ENCODE measurements around the gene RRP7A.
"Not testable (repeated sequence)": the region's sequence is repeated elsewhere in the genome, so short reads cannot be mapped to it uniquely, and the experiment has no call there.

RRP7A gene

DNA sequence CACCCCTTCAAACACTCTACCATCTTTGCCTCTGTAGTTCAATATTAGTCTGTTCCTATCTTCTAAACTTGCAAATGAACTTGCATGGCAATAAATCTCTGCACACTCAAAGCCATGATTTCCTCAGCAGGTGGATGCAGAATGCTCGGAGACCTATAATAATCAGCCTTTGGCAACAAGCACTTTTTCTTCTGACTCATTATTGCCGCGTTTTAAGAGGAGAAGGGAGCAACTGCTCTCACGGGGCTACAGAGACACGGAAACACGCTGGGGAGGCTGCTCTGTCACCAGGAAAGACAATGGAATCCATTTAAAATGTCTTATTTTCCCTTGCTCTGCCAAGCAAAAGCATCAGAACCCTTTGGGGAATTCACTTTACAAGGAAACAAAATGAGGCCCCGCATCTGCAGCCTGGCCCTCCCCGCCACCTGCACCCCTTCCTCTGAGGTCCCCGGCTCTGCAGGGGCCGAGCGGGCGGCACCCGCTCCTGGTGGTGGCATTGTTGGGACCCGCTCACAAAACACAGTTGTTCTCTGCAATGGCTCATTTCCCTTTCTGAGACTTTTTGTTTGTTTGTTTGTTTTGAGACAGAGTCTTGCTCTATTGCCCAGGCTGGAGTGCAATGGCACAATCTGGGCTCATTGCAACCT is 15.6 kb upstream of the RRP7A start:
- not testable (repeated sequence) for DNase-seq (ENCODE audit: low read depth)

DNA sequence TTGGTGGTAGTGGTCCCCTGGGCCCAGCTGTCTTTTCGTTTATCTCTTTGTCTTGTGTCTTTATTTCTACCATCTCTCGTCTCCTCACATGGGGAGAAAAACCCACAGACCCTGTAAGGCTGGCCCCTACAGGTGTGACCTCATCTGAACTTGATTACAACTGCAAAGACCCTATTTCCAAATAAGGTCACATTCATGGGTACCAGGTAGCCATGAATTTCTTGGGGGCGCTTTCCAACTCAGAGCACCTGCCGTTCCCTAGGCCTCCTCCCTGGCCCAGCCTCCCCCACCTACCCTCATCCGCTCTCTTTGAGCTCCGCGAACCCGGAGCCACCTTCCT is 14.0 kb upstream of the RRP7A start:
- no peak for DNase-seq (ENCODE audit: low read depth)

DNA sequence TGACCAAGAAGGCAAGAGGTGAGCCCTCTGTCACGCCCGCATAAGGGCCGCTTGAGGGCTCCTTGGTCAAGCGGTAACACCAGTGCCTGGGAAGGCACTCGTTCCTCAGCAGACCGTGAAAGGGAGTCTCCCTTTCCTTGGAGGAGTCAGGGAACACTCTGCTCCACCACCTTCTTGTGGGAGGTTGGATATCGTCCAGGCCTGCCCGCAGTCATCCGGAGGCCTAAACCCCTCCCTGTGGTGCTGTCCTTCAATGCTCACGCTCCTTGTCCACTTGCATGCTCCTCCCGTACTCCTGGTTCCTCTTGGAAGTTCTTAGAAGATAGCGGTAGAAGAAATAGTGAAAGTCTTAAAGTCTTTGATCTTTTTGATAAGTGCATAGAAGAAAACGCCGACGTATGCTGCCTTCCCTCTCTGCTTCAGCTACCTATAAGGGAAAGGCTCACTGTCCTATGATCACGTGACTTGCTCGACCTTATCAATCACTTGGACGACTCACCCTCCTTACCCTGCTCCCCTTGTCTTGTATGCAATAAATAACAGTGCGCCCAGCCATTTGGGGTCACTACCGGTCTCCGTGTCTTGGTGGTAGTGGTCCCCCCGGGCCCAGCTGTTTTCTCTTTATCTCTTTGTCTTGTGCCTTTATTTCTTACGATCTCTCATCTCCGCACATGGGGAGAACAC is 11.9 kb upstream of the RRP7A start:
- DNase-seq (ENCODE audit: low read depth), result peak; percentile 87

DNA sequence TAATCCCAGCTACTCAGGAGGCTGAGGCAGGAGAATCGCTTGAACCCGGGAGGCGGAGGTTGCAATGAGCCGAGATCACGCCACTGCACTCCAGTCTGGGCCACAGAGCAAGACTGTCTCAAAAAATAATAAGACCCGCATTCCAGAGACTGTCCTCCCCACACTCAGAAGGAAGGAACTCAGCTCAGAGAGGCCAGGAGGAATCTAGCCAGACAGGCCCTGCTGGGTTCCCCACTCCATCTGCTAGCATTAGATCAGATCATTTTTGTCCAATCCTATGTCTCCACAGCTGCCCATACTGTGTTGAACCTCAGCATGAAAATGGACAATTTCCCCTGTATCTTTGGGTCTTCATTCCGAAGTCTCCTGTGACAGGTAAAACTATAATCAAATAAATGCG is 9.8 kb upstream of the RRP7A start:
- DNase-seq (ENCODE audit: low read depth), result not testable (repeated sequence)

DNA sequence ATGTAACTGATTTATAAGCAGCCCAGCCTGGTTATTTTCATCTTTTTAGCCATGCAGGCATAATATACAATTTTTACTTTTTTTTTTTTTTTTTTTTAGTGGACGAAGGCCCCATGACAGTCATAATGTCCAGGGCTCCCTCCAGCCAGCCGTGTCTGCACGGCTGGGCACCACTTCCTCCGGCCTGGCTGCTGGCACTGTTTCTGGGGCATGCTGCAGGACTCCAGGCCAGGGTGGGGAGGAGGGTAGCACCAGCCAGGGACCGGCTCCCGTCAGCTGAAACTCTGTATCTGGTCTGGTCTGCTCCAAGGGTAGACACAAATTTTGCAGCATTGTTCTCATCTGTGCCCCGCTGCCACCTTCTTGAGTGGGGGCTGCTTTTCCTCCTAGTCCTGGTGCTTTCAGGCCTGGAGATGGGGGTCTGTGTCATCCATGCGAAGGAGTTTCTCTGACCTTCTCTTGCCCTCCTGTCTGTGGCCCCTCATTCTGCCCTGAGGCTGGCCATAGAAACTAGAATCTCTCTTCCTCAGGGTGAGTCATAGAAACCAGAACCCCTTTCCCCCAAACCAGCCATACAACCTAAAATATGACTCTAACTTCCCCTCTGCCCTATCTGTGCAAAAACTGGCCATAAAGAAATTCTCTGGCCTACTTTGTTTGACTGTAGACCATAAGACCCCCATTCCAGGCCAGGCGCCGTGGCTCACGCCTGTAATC is 9.2 kb upstream of the RRP7A start:
- DNase-seq (ENCODE audit: low read depth), result no peak

DNA sequence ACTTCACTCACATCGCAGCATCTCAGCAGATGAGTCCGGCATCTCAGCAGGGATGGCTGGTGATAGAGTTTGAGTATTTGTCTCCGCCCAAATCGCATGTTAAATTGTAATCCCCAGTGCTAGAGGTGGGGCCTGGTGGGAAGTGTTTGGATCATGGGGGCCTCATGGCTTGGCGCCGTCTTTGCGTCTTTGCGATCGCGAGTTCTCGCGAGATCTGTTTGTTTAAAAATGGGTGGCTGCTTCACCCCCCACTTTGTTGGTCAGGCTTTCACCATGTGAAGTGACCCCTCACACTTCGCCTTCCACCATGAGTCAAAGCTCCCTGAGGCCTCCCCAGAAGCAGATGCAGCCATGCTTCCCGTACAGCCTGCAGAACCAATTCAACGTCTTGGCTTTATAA is 3.0 kb upstream of the RRP7A start:
- DNase-seq (ENCODE audit: low read depth), result no peak

DNA sequence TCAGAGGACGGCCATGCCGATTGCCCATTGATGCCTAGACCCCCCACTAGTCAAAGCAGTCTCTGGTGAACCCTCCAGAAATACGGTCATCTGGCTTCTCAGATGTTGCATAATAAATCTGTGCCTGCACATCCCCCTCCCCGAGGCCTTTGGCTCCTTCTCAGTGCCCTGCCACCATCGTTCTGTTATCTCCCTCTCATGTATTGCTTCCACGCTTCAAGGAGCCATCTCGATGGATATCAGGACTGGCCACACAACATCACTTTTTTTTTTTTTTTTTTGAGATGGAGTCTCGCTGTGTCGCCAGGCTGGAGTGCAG is 1.6 kb upstream of the RRP7A start:
- no peak for DNase-seq (ENCODE audit: low read depth)

DNA sequence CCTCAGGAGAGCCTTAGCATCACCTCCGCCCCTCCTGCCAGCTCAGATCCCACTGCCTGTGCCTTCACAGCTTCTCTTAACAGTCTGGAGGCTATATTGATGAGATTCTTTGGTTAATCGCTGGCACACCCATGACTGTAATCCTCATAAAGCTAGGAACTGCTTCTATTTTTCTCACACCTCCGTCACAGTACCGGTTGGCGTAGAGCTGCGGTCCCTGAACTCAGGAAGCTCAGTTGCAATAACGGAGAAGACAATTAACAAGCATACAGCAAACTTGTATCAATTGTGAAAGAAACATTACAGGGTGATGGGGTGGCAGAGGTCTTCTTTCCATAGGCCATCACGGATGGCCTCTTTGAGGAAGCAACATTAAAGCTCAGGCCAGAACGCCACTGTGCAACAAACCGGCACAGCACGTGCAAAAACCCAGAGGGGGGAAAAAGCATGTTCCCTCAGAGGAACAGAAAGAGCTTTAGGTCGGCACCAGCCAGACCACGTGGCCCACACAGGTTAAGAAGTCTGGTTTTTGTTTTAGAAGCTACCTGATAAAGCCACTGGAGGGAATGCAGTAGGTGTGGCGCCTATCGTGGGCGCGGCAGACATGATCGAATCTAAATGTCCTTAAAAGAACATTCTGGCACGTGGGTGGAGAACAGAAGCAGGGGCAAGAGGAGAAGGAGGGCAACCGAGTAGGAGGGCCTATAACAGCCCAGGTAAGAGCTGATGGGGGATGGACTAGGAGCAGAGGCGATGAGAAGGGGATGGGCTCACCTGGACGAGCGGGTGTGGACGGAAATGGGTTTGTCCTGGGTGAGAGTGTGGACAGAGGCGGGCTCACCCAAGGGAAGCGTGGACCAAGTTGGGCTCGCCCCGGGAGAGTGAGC is 715 bp downstream of the RRP7A start:
- not testable (repeated sequence) for DNase-seq (ENCODE audit: low read depth)

DNA sequence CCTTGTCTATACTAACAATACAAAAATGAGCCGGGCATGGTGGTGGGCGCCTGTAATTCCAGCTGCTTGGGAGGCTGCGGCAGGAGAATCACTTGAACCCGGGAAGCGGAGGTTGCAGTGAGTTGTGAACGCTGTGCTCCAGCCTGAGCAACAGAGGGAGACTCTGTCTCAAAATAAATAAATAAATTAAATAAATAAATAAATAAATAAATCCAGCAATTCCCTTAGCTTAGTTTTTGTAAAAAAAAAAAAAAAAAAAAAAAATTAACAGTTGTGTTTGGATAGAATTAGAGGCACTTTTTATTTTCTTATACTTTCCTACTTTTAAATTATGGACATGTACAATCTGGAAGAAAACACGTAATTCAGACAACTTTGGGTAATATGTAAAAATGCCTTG is 2.5 kb downstream of the RRP7A start:
- not testable (repeated sequence) for DNase-seq (ENCODE audit: low read depth)

DNA sequence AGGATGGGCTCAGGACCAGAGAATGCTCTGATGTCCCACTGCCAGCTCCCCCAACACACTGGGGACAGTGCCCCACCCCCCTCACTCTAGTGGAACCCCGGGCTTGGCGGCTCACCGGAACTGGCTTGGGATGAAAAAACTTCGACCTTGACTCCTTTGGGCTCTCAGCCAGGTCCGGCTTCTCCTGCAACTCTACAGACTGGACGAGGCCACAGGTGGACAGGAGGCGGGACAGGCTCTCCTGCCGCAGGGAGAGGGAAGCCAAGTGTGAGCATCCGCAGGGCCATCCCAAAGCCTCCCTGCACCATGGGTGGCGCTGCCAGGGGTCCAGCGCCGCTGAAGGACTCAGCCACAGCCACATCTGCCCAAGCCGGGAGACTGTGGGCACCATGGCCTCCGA is 3.7 kb downstream of the RRP7A start:
- no peak for DNase-seq (ENCODE audit: low read depth)

DNA sequence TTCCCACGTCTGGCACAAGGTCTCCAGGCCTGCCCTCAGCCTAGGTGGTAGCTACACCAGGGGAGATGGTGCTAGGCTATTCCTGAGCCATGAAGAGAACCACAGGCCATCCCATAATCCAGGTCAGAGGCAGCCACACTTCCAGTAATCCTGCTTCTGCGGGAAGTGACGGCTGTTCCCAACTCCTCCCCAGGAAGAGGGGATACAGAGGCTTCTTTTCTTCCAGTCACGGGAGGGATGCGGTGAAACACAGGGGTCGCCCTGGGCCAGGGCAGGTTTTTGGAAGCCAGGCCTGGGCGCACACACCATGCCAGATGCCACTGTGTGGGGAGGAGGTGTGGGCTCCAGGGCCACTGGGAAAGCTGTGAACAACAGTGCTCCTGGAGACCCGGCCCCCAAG is 4.3 kb downstream of the RRP7A start:
- DNase-seq (ENCODE audit: low read depth), result not testable (repeated sequence)

DNA sequence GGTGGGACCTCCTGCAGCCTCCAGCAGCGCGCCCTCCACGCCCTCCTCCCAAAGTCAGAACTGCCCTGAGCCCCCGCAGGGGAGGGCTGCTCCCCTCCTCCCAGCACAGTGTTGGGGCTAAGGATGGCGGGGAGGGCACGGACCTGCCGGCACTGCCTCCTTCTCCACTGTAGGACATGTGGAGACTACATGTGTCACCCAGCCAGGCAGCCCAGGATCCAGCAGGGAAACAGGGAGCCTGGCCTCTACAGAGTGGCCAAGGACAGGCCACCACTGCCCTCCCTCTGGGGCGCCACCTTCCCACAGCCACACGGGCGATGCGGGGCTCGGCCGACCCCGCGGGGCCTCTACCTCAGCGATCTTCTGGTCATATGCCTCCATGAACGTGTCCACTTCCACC is 5.3 kb downstream of the RRP7A start:
- DNase-seq (ENCODE audit: low read depth), result not testable (repeated sequence)

DNA sequence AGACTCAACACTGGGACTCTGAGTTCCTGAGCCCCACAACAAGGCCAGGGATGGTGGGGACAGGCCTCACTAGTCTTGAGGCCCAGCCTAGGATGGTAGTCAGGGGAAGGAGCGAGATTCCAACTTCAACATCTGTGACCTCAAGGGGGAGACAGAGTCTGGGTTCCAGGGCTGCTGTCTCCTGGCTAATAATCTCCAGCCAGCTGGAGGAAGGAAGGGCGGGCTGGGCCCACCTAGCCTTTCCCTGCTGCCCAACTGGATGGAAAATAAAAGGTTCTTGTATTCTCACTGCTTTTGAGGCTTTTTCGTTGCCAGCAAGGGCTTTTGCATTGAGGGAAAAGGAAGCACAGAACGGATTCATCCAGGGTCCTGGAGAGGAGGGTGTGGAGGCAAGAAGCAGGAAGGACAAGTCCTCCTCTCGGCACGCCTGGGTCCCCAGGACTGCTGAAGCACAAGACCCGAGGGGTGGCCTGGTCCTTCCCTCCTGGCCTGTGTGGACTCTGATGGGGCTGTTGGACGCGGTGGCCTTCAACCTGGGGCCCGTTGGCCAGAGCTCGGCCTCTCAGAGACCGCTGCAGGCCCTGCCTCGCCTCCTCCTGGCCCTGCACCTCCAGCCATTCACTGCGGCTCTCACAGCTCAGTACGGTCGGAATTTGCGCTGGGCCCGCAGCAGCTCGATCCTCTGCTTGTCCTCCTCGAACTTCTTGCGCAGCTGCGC is 7.2 kb downstream of the RRP7A start:
- peak; percentile 45 for DNase-seq (ENCODE audit: low read depth)

DNA sequence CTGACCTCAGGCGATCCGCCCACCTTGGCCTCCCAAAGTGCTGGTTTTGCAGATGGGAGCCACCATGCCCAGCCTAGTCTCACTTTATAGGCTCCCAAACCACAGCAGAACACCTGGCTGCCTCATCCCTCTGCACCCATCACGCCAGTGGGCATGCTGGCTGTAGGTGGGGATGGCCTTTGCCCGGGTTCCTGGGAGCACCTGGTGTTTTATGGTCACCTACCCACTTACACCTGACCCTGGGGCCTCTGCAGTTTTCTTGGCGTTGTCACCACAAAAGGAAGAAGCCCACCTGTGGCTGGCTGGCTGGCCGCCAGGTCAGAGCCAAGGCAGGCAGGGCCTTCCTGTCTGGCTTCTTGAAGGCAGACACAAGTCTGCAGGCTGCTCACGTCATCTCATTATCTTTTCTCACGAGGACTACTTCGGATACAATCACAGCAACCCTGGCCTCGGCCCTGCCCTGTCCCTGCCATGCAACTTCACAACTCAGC is 8.2 kb downstream of the RRP7A start:
- no peak for DNase-seq (ENCODE audit: low read depth)

DNA sequence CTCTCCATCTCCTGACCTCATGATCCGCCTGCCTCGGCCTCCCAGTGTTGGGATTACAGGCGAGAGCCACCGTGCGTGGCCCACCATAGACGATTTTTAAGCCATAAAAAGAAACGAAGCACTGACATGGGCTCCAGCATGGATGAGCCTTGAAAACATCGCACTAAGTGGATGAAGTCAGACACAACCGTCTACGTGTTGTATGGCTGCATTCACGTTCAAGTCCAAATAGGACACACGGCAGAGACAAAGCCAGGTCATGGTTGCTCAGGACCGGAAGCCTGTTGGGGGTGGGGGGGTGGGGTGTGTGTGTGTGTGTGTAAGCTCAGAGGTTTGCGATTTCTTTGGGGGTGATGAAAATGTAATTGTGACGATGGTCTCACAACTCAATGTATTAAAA is 10.0 kb downstream of the RRP7A start:
- no peak for DNase-seq (ENCODE audit: low read depth)

DNA sequence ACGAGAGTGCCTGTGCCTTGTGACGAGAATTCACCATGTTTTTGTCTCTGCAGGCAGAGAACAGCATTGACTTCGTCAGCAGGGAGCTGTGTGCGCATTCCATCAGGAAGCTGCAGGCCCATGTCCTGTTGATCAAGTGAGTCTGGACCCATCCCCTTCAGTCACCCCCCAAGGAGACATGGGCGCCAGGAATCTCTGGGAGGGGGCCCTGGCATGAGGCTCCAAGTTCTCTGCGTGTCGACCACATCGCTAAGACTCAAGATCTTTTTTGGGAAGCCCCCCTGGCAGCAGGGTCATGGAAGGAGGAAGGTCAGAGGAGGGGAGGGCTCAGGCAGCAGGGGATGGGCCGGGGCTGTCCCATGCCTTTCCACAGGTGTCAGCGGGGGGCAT is 10.6 kb downstream of the RRP7A start:
- not testable (repeated sequence) for DNase-seq (ENCODE audit: low read depth)

DNA sequence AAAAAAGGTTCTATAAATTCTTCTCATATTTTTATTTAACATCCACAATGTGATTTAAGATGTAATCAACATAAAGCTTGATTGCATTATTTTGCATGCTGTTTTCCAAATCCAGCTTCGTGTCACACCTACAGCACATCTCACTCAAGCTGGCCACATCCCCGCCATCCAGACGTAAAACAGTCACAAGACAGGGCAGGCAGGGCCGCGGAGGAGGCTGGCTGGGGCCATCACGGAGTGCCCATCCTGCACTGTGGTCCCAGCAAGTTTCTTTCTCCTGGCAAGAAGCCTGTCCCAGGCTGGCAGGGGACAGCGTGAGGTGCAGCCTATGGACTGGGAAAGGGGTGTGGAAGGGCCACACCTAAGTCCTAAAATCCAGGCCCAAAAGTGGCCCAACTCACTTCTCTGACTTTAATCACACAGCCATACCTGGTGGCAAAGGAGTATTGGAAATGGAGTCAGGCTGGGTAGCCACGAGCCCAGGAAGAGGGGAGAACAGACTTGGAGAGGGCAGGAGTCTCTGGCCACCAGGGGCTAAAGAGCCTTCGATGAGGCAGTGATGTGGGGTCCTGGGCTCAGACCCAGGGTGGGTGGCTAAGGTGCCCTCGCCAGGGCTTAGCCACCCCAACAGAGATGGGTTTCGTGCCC is 11.1 kb downstream of the RRP7A start:
- not testable (repeated sequence) for DNase-seq (ENCODE audit: low read depth)

DNA sequence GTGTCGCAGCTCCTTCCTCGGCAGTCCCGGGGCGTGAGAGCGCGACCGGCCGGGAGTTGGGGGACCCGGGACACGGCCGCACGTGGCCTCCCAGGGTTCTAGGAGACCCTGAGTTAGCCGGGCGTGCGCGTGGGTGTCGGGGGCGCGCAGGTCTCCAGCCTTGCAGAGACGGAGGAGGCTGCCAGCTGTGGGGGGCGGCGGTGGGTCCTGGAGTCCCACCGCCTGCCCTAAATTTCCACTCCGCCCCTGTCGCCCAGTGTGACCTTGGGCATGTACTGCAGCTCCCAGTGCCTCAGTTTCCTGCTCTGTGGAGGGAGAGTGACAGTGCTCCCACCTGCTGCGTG is 18.8 kb downstream of the RRP7A start:
- DNase-seq (ENCODE audit: low read depth), result no peak

DNA sequence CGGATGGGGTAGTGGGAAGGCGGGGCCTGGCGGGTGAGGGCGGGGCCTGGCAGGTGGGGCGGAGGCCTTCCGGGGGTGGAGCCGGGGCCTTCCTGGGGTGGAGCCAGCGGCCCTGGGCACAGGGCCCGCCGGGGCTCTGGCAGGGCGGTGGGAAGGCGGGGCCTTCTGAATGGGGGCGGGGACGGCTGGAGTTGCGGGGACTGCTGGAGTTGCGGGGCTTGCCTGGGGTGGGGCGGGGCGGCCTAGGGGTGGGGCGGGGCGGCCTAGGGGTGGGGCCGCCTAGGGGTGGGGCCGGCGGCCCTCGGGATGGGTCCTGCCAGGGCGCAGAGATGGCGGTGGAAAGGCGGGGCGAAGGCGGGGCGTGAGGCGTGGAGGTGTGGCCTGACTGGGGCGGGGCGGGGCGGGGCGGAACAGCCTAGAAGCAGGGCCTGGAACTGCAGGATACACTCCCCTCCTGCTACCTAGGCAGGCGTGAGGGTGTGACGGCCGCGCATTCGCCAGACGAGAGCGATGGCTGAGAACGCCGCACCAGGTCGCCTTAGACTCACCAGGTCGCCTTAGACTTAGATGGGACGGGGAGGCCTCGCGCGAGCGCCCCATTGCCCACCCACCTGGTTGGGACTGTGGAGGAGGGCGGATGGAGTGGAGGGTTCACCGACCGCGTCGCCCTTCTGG is 19.3 kb downstream of the RRP7A start:
- DNase-seq (ENCODE audit: low read depth), result peak; percentile 58

DNA sequence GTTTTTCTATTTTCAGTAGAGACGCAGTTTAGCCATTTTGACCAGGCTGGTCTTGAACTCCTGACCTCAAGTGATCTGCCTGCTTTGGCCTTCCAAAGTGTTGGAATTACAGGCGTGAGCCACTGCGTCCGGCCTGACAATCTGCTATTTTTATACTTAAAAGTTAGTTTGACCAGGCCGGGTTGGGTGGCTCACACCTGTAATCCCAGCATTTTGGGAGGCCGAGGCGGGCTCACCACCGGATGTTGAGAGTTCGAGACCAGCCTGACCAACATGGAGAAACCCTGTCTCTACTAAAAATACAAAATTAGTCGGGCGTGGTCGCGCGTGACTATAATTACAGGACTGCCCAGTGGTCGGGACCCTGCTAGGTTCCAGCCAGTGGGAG is 19.8 kb downstream of the RRP7A start:
- not testable (repeated sequence) for DNase-seq (ENCODE audit: low read depth)

Data from amniotic epithelial cell (primary cell).